H4 (cell line): ENCODE results near the gene MEGF11. TPM values are rescaled to one million over a fixed set of nuclear protein-coding genes. Genes with fewer than 3 reads are reported as not detected.

Experiments
- DNase-seq: peaks from one replicate; pipeline ENCODE4 v3.0.0-alpha.2; 2015; ENCODE audit warnings: low spot score
- total RNA-seq: library from RNA; depleted of rRNA; stranded (reverse); fragments of >200 nt; shearing (Covaris generic); gene quantifications from 2 replicates; pipeline ENCODE4 v1.2.3, GENCODE V29; 2014; rRNA removed

Gene MEGF11
- total RNA-seq, 1 experiment from 2014 or later: 0.02 TPM

DNA sequence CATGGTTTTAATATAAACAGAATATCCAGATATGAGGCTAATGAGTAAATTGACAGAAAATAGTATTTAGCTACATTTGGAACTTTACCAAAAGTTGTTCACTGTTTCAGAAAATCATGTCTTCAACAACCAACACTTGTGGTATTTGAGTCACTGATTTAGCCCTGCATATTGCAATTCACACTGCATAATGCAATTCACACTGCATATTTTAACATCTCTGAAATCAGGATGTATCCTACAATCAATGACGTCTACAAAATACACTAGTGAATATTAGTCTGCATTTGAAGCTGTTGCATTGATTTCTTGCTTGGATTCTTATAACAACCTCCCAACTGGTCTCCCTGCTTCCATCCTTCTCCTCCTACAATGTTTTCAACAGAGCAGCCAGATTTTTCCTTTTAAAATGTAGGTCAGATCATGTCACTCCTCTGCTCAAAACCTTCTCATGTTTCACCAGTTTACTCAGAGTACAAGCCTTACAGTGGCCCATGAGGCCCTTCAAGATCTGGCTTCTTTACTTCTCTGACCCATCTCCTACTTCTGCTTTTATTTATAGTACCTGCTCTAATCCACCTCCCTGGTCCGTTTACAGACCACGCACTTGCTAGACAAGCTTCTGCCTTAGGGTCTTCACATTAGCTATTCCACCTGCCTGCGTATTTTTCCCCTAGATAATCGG is 395.7 kb downstream of the MEGF11 start:
- DNase-seq: no peak

DNA sequence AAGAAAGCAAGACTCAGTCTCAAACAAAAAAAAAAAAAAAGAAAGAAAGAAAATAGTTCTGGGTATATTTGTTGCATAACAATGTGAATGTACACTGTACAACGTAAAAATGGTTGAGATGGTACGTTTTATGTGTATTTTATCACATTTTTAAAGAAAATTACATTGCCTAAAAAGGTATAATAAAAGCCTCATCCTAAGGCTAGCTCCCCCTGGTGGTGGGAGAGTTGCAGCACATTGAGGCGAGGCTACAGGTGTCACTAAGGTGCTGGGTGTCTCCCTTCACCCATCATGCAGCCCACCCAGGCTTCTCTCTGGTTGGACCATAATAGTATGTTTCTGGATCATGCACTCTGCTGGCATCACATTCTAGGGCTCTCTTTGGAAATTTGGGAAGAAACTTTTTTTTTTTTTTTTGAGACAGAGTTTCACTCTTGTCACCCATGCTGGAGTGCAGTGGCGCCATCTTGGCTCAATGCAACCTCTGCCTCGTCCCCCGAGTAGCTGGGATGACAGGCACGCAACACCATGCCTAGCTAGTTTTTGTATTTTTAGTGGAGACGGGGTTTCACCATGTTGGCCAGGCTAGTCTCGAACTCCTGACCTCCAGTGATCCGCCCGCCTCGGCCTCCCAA is 396.6 kb downstream of the MEGF11 start:
- DNase-seq: peak; percentile 47

GRCh38 chr15:65851981-65852380 is 401.6 kb downstream of the MEGF11 start:
- DNase-seq: no peak

GRCh38 chr15:65847989-65848388 is 405.6 kb downstream of the MEGF11 start:
- no peak for DNase-seq

DNA sequence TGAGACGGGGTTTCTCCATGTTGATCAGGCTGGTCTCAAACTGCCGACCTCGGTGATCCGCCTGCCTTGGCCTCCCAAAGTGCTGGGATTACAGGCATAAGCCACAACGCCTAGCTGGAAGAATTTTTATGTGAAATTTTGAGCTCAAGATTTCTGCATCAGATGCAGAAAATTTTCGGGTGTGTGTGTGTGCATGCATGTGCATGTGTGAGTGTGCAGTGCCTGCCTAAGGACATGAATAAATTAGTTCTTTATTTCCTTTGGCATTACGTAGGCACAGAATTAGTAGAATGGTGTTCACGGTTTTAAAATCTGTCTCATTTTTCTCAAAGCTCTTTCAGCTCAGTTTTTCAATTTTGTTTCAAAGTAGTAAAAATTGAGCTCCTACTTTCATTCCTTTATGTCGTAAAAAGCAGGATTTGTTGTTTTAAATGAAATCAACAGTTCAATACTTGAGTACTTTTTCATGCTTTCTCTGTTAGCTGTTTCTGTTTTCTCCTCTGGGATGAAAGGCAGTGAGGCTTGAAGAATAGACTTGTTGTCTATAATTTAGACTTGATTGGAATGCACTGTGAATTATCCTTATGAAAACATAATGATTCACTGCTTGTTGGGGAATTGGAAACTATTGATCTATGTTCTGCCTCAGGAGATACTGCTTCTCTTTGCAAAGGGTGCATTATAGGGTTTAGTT is 407.6 kb downstream of the MEGF11 start:
- no peak for DNase-seq

Other genes starting within 250 kb of the MEGF11 start
- gene DIS3L, start 39.8 kb upstream of the MEGF11 start, total RNA-seq: 21.1 and 21.3 TPM in 2 replicates
- 22.2 and 24.3 TPM in 2 replicates for gene TIPIN, start 102.9 kb upstream of the MEGF11 start, total RNA-seq
- 19.0 and 27.7 TPM in 2 replicates for gene MAP2K1, start 133.2 kb upstream of the MEGF11 start, total RNA-seq
- gene SNAPC5, start 244.0 kb upstream of the MEGF11 start, total RNA-seq: 55.8 and 70.0 TPM in 2 replicates